Measurements from ENCODE around the gene MAP3K14. TPM values are rescaled to one million over a fixed set of nuclear protein-coding genes. Genes with fewer than 3 reads are reported as not detected.

The MAP3K14 gene
- total RNA-seq, 1 experiment from 2014 or later: 7.8 TPM

DNA sequence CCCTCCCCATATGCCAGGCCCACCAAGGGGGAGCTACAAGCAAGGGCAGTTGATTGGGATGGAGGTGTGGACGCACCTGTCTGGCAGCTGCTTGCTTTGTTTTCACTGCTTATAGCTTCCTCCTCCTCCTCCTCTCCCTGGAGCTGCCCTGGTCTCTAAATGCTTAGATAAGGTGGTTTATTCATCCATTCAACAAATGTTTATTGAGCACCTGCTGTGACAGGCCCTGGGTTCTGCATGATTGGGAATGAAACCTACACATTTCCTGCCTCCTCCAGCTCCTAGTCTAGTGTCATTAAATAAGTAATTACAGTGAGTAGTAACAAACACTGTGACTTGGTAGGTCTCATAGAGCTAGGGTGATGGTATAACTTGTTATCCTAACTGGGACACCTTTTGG is 17.4 kb upstream of the MAP3K14 start:
- no peak overlapping the region for H3K27ac ChIP-seq (ENCODE audit: insufficient read length, low read depth, low read length)

More for the DNA sequence above, 17.4 kb upstream of the MAP3K14 start:
- no peaks in the 10 kb centered on the region for H3K36me3 Mint-ChIP-seq (ENCODE audit: insufficient read depth in 1 of 3, low read depth in 3 of 3)
- peaks cover 6% of the 10 kb centered on the region; the same call in 1 of the 2 replicates for H3K27me3 ChIP-seq (ENCODE audit: insufficient read depth, low read length)
- H2AK5ac ChIP-seq (ENCODE audit: insufficient read length, low read length): no peak overlapping the region
- no peak overlapping the region for H4K8ac ChIP-seq (replicated peaks; ENCODE audit: insufficient read length, low read depth, low read length)
- no peaks in the 10 kb centered on the region; a peak in 1 of 5 replicates for H3K9me3 Mint-ChIP-seq
- no peak overlapping the region for H3K23ac ChIP-seq (ENCODE audit: insufficient read length, low read depth, low read length)
- H3K79me1 ChIP-seq (ENCODE audit: insufficient read depth, low read depth, low read length, poor library complexity, severe bottlenecking): no peaks in the 10 kb centered on the region
- H2AFZ ChIP-seq (ENCODE audit: low read length): no peak overlapping the region
- peaks cover 22 to 23% of the 10 kb centered on the region in 2 experiments for H3K4me1 Mint-ChIP-seq
- H3K56ac ChIP-seq (ENCODE audit: insufficient read length, low read depth, low read length): no peak overlapping the region
- DNase-seq: peak; percentile 24
- H2BK120ac ChIP-seq (ENCODE audit: low read depth, low read length, poor library complexity, severe bottlenecking): no peak overlapping the region
- no peaks in the 10 kb centered on the region for H3K79me2 ChIP-seq (ENCODE audit: insufficient read depth, low read length)
- H4K91ac ChIP-seq (ENCODE audit: insufficient read length, low read depth, low read length): no peak overlapping the region
- H3K4me2 ChIP-seq (ENCODE audit: insufficient read depth, insufficient read length, low read length): no peak overlapping the region
- WGBS (ENCODE audit: extremely low coverage, insufficient read length, low lambda C conversion rate): no CpG with 5 or more reads among the region's 1 CpG
- no peak overlapping the region for H2BK15ac ChIP-seq (ENCODE audit: low read depth, low read length)
- H2BK20ac ChIP-seq (ENCODE audit: low read depth, low read length, poor library complexity, severe bottlenecking): no peak overlapping the region
- no peaks in the 10 kb centered on the region for H3K23me2 ChIP-seq (ENCODE audit: insufficient read length, low read depth, low read length, poor library complexity, severe bottlenecking)
- H2BK12ac ChIP-seq (ENCODE audit: insufficient read length, low read depth, low read length): no peak overlapping the region
- no peak overlapping the region for H3K18ac ChIP-seq (ENCODE audit: insufficient read length, low read depth, low read length)
- TF ChIP-seq, protein P1, sequence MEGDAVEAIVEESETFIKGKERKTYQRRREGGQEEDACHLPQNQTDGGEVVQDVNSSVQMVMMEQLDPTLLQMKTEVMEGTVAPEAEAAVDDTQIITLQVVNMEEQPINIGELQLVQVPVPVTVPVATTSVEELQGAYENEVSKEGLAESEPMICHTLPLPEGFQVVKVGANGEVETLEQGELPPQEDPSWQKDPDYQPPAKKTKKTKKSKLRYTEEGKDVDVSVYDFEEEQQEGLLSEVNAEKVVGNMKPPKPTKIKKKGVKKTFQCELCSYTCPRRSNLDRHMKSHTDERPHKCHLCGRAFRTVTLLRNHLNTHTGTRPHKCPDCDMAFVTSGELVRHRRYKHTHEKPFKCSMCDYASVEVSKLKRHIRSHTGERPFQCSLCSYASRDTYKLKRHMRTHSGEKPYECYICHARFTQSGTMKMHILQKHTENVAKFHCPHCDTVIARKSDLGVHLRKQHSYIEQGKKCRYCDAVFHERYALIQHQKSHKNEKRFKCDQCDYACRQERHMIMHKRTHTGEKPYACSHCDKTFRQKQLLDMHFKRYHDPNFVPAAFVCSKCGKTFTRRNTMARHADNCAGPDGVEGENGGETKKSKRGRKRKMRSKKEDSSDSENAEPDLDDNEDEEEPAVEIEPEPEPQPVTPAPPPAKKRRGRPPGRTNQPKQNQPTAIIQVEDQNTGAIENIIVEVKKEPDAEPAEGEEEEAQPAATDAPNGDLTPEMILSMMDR (conservative IDR thresholded peaks at IDR 0.05): no peak
- H3K9ac ChIP-seq (ENCODE audit: extremely low read depth, insufficient read length, low read length): no peak overlapping the region
- no peaks in the 10 kb centered on the region for H3K9me3 ChIP-seq (ENCODE audit: control insufficient read depth, low read depth, low read length)
- H3K4me1 ChIP-seq (ENCODE audit: insufficient read depth, low read length): no peaks in the 10 kb centered on the region
- H2BK5ac ChIP-seq (ENCODE audit: insufficient read length, low read length): no peak overlapping the region
- no peak overlapping the region for H3K27ac Mint-ChIP-seq
- no peak overlapping the region for H3K4me3 Mint-ChIP-seq
- no peak overlapping the region for H3K14ac ChIP-seq (ENCODE audit: insufficient read depth, low read length)
- H3T11ph ChIP-seq (ENCODE audit: low read length): no peak overlapping the region
- H4K5ac ChIP-seq (ENCODE audit: insufficient read length, low read depth, low read length): no peak overlapping the region
- peaks cover 35% of the 10 kb centered on the region for H3K27me3 Mint-ChIP-seq (ENCODE audit: low read depth)
- no peak overlapping the region for H3K4ac ChIP-seq (ENCODE audit: low read depth, low read length)
- no peaks in the 10 kb centered on the region for H4K20me1 ChIP-seq (ENCODE audit: control insufficient read depth, insufficient read depth, insufficient read length)
